ENCODE data around the gene VWA5B2. TPM values are rescaled to one million over a fixed set of nuclear protein-coding genes. Genes with fewer than 3 reads are reported as not detected.

Gene VWA5B2
- total RNA-seq, 1 experiment from 2014 or later: 0.44 TPM

GRCh38 chr3:184248454-184249411, 19.3 kb downstream of the VWA5B2 start, which contains the start of gene ALG3 (continued):
- TF ChIP-seq CDX4 (CRISPR knock-in tag; IDR thresholded peaks at IDR 0.05; ENCODE audit: borderline replicate concordance) (no peak), ELF4 (CRISPR knock-in tag; IDR thresholded peaks at IDR 0.05; ENCODE audit: low read depth) (0 out of 2 replicates have a peak, but pooled peaks have one; percentile 36), EMX1 (CRISPR knock-in tag; IDR thresholded peaks at IDR 0.05) (no peak), USF2 (CRISPR knock-in tag; IDR thresholded peaks at IDR 0.05) (0 out of 2 replicates have a peak, but pooled peaks have one; percentile 0), SMAD3 (CRISPR knock-in tag; IDR thresholded peaks at IDR 0.05; ENCODE audit: borderline replicate concordance) (peak; percentile 94), SMAD4 (CRISPR knock-in tag; IDR thresholded peaks at IDR 0.05) (0 out of 2 replicates have a peak, but pooled peaks have one; percentile 45), ZNF396 (CRISPR knock-in tag; IDR thresholded peaks at IDR 0.05; ENCODE audit: borderline replicate concordance) (no peak), ARID4B (CRISPR knock-in tag; IDR thresholded peaks at IDR 0.05; ENCODE audit: borderline replicate concordance) (peak; percentile 77), NFATC4 (CRISPR knock-in tag; IDR thresholded peaks at IDR 0.05) (peak; percentile 16; the same call in 1 of the 2 replicates), ZNF232 (CRISPR knock-in tag; IDR thresholded peaks at IDR 0.05) (peak; percentile 90), SP1 (CRISPR knock-in tag; conservative IDR thresholded peaks at IDR 0.05) (peak; percentile 65), AR (CRISPR knock-in tag; IDR thresholded peaks at IDR 0.05) (no peak), PRDM15 (CRISPR knock-in tag; IDR thresholded peaks at IDR 0.05) (0 out of 2 replicates have a peak, but pooled peaks have one; percentile 21), NFYB (CRISPR knock-in tag; conservative IDR thresholded peaks at IDR 0.05; ENCODE audit: low read depth) (no peak; the same call in 1 of the 2 replicates), JAZF1 (CRISPR knock-in tag; IDR thresholded peaks at IDR 0.05) (no peak), ATF2 (CRISPR knock-in tag; IDR thresholded peaks at IDR 0.05; ENCODE audit: borderline replicate concordance, low read depth) (0 out of 2 replicates have a peak, but pooled peaks have one; percentile 32), ZNF138 (CRISPR knock-in tag; conservative IDR thresholded peaks at IDR 0.05) (no peak), ZNF425 (CRISPR knock-in tag; conservative IDR thresholded peaks at IDR 0.05) (no peak), TEAD4 (CRISPR knock-in tag; IDR thresholded peaks at IDR 0.05) (no peak), TCF7 (CRISPR knock-in tag; IDR thresholded peaks at IDR 0.05; ENCODE audit: low read depth) (no peak), NFE2L1 (CRISPR knock-in tag; IDR thresholded peaks at IDR 0.05) (peak; percentile 66; the same call in 1 of the 2 replicates)

Data from WTC11 (cell line).